Central memory CD4-positive, alpha-beta T cell (primary cell): Measurements from ENCODE around the gene TDRD3.
"Not testable (repeated sequence)": the region's sequence is repeated elsewhere in the genome, so short reads cannot be mapped to it uniquely, and the experiment has no call there.

ENCODE experiments used
- DNase-seq: peaks from one replicate; pipeline ENCODE4 v3.0.0; 2022

TDRD3 gene

GRCh38 chr13:60398907-60399589 is 2.0 kb downstream of the TDRD3 start:
- no peak for DNase-seq

- DNase-seq = no peak
These were observed 5.0 kb downstream of the TDRD3 start for GRCh38 chr13:60402022-60402421.

- no peak for DNase-seq
These were observed 10.1 kb downstream of the TDRD3 start for GRCh38 chr13:60407095-60407494.

- not testable (repeated sequence) for DNase-seq
These were observed 10.8 kb downstream of the TDRD3 start for GRCh38 chr13:60407852-60408251.

GRCh38 chr13:60409574-60410292 is 12.7 kb downstream of the TDRD3 start:
- DNase-seq = not testable (repeated sequence)

GRCh38 chr13:60410299-60410698 is 13.3 kb downstream of the TDRD3 start:
- DNase-seq = no peak

GRCh38 chr13:60411464-60411863 is 14.4 kb downstream of the TDRD3 start:
- no peak for DNase-seq

- no peak for DNase-seq
These were observed 15.0 kb downstream of the TDRD3 start for GRCh38 chr13:60411983-60412382.

- no peak for DNase-seq
These were observed 16.0 kb downstream of the TDRD3 start for GRCh38 chr13:60412909-60413616.

GRCh38 chr13:60414177-60414576 is 17.2 kb downstream of the TDRD3 start:
- DNase-seq = no peak

GRCh38 chr13:60417734-60418133 is 20.7 kb downstream of the TDRD3 start:
- DNase-seq = no peak

GRCh38 chr13:60418954-60419353 is 21.9 kb downstream of the TDRD3 start:
- no peak for DNase-seq

- DNase-seq = no peak
These were observed 28.3 kb downstream of the TDRD3 start for GRCh38 chr13:60425332-60425731.

GRCh38 chr13:60426075-60426474 is 29.1 kb downstream of the TDRD3 start:
- no peak for DNase-seq

- no peak for DNase-seq
These were observed 30.3 kb downstream of the TDRD3 start for GRCh38 chr13:60427285-60427684.

- DNase-seq = peak; percentile 50
These were observed 34.2 kb downstream of the TDRD3 start for GRCh38 chr13:60431108-60431700.

- DNase-seq = no peak
These were observed 36.5 kb downstream of the TDRD3 start for GRCh38 chr13:60433505-60433904.

- no peak for DNase-seq
These were observed 38.8 kb downstream of the TDRD3 start for GRCh38 chr13:60435762-60436374.

- no peak for DNase-seq
These were observed 42.2 kb downstream of the TDRD3 start for GRCh38 chr13:60439201-60439600.

GRCh38 chr13:60441761-60442160 is 44.7 kb downstream of the TDRD3 start:
- no peak for DNase-seq

GRCh38 chr13:60448907-60449510 is 52.0 kb downstream of the TDRD3 start:
- DNase-seq = no peak

- no peak for DNase-seq
These were observed 56.5 kb downstream of the TDRD3 start for GRCh38 chr13:60453490-60453889.

GRCh38 chr13:60454425-60454824 is 57.4 kb downstream of the TDRD3 start:
- DNase-seq = no peak
